ENCODE data around the gene LCE1A.

The LCE1A gene

DNA sequence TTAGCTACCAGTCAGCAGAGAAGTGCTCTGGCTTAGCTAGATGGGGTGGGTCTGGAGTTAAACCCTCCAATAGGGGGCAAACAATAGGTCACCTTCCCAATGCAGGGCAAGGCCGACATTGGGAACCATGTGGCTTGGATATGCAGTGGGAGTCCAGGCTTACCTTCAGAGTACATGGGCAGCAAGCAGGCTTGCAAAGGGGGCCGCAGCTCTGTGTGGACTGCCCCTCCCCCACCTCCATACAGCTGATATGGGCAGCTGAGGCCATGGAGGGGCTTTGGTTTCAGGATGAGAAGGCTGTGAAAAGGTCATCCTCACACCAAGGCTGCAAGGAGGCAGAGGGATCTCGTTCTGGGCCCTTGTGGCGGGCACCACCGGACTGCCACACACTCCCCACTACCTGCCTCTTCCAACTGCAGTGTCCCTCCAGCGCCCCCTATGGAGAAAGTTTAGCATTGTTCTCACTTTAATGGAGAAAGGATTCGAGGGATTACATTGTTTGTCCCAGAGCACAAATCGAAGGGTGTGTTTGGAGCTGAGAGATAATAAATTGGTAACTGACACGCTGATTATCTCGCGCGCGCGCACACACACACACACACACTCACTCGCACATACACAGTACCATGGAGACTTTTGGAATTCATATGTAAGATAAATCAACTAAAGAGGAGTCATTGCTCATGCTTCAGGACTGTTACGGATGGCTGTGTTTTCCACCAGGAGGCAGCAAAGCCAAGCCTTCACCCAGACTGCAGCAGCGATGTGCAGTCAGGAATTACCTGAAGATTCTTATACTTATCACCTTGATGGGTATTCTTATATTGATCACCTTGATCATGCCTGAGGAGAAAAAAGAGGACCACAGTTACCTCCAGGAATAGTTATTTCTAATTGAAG, 43.8 kb downstream of the LCE1A start:
- no peak for FAIRE-seq

DNA sequence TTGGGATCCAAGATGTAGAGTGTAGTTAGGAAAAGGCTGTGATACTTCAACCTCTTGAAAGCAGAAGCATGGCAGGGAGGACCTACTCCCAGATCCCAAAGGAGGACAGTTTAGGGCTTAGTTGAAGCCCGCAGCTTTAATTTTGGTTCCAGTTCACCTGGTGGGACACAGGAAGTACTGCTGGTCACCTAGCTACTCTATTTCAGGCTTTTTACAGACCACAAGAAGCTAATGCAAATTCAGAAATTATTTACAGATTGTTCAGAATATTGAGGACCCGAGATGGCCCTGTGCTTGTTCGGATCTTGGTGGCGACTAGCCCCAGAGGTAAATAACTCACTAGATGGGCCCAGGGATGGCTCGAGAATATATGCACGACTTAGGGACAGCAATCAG, 44.5 kb downstream of the LCE1A start:
- FAIRE-seq: no peak

DNA sequence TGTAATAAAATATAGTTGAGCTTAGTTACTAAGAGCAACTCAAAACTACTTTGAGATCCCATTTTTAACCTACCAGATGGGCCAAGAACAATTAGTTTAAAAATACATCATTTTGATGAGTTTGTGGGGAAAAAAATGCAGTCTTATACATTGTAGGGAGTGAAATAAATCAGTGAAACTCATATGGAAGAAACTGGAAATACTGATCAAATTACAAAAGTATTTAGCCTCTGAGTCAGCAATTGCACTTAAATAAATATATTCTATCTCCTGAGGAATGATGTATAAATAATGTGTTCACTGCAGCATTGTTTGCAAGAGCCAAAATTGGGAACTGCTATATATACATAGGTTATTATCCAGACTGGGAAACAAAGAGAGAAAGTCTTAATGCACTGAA, 46.2 kb downstream of the LCE1A start:
- no peak for FAIRE-seq

DNA sequence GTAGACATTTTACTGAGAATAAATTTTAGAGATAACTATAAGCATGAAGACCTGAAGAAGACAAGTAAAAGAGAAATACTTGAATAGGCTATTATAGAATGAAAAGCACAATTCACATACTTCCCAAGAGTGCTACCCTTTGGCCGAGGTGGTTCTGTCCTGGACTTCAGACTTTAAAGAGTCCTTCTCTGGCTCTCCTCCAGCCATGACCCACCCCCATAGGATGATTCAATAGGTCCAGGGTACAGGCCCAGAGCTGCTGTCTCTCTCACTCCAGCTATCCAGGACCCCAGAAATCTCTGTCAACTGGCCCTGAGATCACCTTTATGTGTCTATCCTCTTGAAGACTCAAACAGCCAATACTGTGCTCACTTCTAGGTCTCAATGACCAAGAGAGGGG, 49.6 kb downstream of the LCE1A start:
- no peak for FAIRE-seq
